ENCODE measurements around the gene ZDHHC13.
"Not testable (repeated sequence)": the region's sequence is repeated elsewhere in the genome, so short reads cannot be mapped to it uniquely, and the experiment has no call there.

ZDHHC13 gene

DNA sequence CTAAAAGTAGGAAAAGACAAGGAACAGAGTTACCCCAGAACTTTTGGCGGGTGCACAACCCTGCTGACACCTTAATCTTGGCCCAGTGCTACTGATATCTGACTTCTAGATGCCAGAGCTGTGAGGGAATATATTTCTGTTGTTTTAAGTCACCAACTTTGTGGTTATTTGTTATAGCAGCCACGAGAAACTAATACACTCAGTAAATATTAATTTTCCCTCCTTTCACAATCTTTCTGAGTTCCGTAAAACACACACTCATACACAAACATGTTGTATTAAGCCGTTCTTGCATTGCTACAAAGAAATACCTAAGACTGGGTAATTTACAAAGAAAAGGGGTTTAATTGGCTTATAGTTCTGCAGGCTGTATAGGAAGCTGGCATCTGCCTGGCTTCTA is 16.1 kb upstream of the ZDHHC13 start:
- DNase-seq (ENCODE audit: low read depth in 2 of 2): no peak

DNA sequence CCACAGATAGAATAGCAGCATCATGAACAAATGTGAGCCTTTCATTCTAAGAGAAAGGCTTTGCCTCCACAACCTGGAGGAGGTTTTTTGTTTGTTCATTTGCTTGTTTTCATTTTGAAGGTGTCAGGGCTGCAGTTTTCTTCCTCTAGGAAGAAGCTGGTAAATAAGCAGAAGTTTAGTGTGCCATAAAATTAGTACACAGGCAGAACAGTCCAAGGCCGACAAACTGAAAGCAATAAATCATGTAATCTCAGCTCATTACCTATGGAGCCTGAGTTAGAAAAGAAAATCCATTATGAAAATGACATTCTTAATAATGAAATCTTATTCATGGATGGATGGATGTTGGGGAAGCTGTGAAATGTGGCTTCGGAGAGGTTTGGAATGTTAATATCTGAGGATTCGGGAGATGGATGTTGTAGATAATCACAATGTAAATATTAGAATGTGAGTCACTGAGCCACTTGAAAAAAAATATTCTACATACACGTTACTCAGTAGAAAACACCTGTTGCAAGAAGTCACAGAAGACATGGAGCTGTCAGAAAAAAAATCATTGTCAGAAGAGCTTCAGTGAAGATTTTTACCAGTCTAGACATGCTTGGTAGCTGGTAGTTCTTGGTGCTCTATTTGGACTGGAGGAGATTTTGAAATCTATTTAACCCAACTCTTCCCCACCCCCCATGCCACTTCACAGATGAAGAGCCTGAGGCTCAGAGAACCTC is 15.0 kb upstream of the ZDHHC13 start:
- DNase-seq (ENCODE audit: low read depth in 2 of 2): no peak

DNA sequence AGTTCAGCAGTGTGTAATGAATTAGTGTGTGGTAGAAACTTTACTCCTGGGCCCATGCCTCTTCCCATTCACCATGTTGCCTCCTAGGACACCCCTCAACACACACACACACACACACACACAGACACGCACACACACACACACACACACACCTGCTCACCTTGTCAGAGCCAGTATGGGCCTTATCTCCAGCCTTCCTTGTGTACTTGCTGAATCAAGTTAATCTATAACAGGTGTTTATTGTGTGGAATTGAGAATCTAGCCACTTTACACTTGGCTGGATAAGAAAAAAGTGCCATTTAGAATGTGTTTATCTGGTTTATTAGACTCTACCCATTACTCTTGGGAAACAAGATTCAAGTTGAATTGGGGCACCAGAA is 14.5 kb upstream of the ZDHHC13 start:
- DNase-seq (ENCODE audit: low read depth in 2 of 2): no peak

DNA sequence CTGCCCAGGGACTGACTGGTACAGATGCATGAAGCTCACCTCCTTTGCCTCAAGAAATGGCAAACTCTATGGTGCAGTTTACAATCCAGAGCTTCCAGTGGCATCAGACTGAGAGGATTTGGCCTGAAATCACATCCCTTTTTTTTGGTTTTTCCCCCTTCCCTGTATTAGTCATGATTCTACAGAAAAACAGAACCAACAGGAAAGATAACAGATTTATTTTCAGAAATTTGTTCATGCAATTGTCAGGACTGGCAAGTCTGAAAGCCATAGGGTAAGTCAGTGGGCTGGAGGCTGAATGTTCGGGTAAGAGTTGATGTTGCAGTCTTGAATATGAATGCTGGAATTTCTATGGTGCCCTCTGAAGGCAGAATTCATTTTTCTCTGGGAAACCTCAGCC is 12.0 kb upstream of the ZDHHC13 start:
- no peak for DNase-seq (ENCODE audit: low read depth in 2 of 2)

DNA sequence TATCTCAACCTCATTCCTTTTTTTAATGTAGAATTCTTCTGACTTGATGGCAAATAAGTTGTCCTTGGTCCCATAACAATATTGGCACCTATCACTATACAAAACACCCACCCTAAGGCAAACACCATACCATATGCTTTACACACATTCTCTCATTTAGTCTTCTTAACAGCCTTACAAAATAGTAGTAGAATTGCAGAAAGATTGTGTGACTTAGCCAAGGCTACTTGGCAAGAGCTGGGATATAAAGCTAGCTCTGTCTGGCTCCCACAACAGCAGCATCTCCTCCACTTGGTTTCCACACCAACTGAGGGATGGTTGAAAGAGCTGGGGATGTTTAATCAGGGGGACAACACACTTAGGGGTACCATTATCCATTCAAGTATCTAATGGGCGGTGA is 9.8 kb upstream of the ZDHHC13 start:
- DNase-seq (ENCODE audit: low read depth in 2 of 2): no peak

DNA sequence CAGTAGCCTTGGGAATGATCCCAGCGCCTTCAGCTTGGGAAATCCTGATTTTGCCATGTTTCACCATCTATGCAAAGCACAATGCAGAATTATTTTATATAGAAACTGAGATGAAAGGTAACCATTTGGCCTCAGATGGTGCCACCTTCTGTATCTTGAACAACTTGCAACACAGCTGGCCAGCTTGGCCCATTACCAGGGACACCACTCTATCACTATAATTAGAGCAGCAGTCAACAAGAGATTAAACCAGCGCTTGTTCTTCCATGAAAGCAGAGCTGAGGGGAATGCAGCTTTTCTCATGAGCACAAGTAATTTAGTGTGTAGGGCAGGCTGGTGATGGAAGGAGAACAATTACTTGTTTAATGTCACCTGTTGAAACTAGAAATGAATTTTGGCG is 6.7 kb upstream of the ZDHHC13 start:
- DNase-seq (ENCODE audit: low read depth in 2 of 2): no peak

DNA sequence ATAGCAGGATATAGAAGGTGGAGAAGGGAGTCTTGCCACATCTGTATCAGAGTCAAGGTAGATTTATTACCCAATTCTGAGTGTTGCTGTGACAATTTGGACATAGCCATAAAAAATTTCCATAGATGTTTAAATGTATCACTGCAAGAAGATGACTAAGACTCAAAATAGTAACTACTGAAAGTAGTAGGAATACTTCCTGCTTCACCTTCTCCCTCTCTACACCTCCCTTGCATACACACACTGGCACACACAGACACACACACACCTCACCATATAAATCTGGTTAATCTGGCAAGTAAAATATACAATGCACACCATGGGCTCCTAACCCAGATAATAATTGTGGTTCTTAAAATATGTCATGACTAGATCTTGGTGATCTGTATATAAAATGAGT is 5.2 kb upstream of the ZDHHC13 start:
- no peak for DNase-seq (ENCODE audit: low read depth in 2 of 2)

DNA sequence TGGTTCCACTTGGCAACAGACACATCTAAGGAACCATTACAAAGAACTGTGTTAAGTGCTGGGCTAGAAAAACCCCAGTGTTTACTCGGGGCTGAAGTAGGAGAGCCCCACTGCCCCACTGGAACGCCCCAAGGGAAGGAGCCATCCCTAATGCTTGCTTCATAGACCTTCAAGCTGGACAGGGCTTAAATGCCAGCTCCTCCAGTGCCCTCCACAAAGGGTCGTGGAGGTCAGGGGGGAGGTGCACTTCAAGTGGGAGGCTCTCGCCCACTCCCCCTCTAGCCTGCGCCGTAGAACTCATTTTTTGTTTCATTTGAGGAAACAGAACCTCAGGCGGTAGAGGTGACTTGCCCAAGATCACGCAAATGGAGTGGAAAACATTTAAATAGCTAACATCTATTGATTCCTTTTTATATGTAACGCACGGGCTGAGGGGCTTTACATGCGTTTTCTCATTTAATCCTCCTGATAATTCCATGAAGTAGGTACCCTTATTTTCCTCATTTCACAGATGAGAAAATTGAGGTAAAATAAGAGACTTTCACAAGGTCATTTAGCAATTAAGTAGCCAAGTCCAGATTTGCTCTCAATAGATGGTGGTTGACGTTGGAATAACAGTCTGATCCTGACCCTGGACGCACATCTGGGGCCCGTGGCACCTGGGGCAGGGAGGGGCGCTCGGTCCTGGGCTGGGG is 545 bp upstream of the ZDHHC13 start:
- DNase-seq (ENCODE audit: low read depth in 2 of 2): no peak

DNA sequence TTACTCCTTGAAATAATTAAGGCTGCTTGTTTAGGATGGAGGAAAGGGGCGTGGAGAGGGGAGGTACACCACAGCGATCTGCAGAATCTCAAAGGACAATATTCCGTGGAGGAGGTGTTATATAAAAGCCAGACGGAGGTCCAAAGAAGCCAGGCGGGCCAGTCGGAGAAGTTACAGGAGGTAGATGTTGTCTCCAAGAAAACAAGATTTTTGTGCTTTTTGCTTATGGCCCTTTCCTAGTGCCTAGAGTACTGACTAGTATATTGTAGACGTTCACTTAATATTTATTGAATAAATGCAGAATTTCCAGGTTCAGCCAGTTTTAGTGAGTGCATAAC is 761 bp downstream of the ZDHHC13 start:
- DNase-seq (ENCODE audit: low read depth in 2 of 2): no peak

DNA sequence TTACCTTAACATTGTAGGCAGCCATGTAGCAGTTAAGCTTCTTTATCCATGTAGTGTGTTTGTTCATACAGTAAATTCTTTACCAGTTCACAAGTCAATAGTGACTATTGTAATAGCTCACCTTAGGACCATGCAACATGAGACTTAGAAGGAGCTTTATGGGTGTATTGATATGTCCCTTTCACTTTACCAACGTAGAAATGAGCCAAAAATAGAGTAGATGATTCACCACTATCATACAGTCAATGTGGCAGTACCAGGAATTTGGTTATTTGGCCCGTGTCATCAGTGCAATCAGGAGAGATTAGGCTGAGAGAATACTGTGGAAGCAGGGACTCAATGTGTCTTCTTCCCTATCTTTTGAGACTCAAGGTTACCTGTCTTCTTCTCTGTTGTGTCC is 4.7 kb downstream of the ZDHHC13 start:
- DNase-seq (ENCODE audit: low read depth in 2 of 2): no peak

DNA sequence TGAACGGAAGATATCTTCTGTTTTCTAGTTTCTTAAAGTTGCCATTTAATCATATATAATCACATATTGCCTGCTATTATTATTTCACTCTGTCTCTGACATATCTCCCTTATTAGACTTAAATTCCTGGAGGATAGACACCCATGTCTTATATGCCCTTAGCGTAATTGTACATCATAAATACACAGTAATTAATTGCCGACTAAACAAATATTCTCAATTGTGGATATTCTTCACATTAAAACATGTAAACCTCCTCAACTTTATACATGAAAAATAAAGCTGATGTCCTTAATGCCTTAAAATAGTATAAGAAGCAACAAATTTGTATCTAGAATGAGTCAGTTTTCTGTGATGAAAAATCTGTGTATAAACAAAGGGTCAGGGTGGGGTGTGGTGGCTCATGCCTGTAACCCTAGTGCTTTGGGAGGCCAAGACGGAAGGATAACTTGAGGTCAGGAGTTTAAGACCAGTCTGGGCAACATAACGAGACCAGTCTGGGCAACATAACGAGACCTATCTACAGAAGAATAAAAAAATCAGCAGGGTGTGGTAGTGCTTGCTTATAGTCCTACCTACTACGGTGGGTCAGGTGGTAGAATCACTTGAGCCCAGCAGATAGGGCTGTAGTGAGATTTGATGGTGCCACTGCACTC is 6.1 kb downstream of the ZDHHC13 start:
- DNase-seq (ENCODE audit: low read depth in 2 of 2): no peak

DNA sequence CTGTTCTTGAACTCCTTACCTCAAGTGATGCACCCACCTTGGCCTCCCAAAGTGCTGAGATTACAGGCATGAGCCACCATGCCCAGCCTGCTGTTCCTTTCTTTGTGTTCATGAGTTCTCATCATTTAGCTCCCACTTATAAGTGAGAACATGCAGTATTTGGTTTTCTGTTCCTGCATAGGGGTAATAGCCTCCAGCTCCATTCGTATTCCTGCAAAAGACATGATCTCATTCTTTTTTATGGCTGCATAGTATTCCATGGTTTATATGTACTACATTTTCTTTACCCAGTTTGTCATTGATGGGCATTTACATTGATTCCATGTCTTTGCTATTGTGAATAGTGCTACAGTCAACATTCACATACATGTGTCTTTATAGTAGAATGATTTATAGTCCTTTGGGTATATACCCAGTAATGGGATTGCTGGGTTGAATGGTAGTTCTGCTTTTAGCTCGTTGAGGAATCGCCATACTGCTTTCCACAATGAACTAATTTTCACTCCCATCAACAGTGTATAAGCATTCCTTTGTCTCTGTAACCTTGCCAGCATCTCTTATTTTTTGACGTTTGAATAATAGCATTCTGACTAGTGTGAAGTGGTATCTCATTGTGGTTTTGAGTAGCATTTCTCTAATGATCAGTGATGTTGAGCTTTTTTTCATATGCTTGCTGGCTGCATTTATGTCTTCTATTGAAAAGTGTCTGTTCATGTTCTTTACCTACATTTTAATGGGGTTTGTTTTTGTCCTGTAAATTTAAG is 9.8 kb downstream of the ZDHHC13 start:
- not testable (repeated sequence) for DNase-seq (ENCODE audit: low read depth in 2 of 2)

DNA sequence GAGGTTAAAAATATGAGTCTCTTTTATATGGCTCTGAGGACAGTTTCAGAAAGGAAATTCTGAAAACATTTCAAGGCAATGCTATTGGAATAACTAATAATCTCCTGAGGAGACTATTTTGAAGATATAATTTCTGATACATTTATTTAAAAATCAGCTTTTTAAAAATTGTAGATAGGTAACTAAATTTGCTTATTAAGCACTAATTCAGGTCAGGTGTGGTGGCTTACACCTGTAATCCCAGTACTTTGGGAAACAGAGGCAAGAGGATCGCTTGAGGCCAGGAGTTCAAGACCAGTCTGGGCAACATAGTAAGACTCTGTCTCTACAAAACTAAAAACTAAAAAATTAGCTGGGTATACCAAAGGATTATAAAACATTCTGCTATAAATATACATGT is 17.0 kb downstream of the ZDHHC13 start:
- no peak for DNase-seq (ENCODE audit: low read depth in 2 of 2)

DNA sequence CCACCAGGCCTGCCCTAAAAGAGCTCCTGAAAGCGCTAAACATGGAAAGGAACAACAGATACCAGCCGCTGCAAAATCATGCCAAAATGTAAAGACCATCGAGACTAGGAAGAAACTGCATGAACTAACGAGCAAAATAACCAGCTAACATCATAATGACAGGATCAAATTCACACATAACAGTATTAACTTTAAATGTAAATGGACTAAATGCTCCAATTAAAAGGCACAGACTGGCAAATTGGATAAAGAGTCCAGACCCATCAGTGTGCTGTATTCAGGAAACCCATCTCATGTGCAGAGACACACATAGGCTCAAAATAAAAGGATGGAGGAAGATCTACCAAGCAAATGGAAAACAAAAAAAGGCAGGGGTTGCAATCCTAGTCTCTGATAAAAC is 19.9 kb downstream of the ZDHHC13 start:
- DNase-seq (ENCODE audit: low read depth in 2 of 2): not testable (repeated sequence)

DNA sequence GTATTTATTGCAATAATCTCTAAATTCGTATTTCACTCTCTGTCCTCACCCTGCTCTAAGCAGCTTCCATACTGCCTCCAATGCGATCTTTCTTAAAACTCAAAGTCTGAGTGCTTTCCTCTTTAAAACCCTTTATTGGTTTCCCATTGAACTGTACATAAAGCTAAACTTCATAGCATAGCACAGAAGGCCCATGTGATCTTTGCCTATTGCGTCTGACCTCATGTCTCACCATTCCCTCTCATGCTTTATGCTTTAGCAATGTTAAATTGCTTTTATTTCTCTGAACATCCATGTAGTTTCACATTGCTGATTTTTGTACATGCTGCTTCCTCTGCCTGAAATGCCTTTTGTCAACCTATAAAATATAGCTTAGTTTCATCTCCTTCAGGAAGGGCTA is 28.4 kb downstream of the ZDHHC13 start:
- no peak for DNase-seq (ENCODE audit: low read depth in 2 of 2)

DNA sequence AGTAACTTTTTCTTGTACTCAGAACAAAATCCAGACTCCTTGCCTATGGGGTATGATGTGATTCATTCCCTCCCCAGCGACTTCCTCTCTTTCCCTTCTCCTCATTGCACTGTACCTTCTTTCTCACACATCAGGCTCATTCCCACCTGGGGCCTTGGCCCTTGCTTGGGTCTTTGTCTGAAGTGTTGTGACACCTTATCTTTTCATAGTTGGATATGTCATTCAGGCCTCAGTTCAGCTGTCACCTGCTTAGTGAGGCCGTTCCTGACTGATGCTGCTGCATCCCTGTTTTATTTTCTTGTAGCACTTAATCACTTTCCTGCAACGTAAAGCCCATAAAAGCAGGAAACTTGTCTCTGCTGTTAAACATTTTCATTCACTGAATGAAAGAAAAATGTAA is 39.9 kb downstream of the ZDHHC13 start:
- no peak for DNase-seq (ENCODE audit: low read depth in 2 of 2)

DNA sequence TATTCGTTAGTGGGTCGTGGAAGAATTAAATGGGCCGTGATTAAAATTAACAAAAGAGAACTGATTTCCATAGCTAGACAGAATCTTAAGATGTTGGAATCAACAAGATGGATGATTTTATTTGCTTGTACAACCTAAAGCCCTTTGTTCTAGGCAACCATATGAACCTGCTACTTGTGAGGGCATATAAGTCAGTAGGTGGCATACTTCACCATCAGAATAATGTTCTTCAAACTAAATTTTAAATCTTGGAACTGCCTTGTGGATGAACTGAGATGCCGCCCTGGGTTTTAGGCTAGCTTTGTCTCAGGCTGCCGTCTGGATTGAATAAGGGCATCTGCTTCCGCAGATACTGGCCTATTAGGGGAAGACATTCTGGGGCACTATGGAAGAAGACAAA is 43.9 kb downstream of the ZDHHC13 start:
- no peak for DNase-seq (ENCODE audit: low read depth in 2 of 2)

DNA sequence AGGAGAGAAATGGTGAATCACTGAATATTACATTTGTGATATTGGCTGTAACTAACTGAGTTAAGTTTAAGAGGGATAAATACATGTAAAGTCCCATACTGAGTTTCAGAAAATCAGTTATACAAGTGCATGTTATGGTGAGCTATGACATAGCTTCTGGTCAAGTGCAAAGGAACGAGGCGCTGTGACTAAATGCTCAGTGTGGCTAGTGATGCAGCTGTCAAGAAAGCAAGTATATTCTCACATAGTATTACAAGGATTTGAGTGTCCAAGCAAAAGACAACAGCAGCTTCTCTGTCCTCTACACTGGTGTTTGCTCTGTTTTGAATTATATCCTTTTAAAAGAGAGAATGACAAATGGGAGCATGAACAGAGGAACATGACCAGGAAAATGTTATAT is 44.7 kb downstream of the ZDHHC13 start:
- no peak for DNase-seq (ENCODE audit: low read depth in 2 of 2)

DNA sequence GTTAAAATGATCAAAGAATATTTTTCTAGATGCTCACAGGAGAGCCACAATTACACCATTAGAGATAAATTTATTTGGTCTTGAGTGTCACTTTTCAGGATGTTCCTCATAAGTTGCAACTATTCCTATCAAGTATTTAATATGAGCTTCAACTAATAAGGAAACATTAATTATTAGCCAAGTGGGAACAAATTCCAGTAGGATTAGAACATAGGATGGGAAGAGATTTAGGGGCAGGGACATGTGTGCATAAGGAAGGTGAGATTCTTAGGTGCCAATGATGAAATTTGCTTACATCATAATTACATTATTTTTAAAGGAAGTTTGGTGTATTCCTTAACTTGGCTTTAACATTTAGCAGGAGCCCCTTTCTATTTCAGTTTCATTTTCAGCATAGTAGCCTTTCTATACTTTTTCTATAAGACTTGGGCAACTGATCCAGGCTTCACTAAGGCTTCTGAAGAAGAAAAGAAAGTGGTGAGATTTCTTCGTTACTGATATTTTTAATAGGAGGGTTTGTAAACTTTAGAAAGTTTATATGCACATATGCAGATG is 46.1 kb downstream of the ZDHHC13 start:
- DNase-seq (ENCODE audit: low read depth in 2 of 2): no peak

DNA sequence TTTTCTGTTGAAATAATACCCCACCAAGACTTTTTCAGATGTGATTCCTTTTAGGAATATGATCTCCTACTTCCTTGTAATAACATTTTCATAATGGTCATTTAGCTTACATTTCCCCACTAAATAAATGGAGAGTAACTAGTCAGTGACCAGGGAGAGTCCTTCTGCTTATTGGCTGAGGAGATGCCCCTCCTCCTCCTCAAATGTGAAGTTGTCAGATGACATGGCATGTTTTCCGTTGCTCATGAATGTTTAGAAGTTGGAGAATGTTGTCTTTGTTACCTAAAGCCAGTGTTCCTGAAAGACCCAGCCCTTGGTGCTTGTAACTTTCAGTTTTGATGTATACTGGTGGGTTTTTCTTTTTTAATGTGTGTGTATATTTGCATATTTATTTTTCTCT is 46.6 kb downstream of the ZDHHC13 start:
- no peak for DNase-seq (ENCODE audit: low read depth in 2 of 2)

DNA sequence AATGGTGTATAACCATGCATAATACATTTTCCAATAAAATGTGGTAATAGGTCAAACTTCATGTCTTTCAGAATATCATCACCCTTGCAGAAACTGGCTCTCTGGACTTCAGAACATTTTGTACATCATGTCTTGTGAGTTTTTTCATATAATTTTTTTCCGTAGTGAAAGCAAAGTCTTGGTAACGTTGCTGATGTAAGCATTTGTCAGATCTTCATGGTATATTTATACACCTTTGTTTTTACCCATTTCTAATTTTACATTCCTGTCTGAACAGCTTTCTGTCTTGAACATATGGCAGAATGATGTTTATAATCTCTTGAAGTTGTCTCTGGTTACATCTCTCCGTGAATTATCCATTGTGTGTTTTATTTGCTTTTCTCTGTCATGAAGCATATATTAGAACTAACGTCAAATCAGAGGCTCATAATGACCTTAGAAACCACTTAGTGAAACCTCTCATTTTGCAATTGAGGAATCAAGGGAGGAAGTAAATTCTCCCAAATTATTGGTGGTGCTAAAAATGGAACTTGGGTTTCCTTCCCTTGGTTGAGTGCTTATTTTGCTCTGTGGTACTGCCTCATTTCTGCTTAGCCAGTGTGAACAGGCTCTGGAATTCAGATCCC is 47.4 kb downstream of the ZDHHC13 start:
- no peak for DNase-seq (ENCODE audit: low read depth in 2 of 2)

DNA sequence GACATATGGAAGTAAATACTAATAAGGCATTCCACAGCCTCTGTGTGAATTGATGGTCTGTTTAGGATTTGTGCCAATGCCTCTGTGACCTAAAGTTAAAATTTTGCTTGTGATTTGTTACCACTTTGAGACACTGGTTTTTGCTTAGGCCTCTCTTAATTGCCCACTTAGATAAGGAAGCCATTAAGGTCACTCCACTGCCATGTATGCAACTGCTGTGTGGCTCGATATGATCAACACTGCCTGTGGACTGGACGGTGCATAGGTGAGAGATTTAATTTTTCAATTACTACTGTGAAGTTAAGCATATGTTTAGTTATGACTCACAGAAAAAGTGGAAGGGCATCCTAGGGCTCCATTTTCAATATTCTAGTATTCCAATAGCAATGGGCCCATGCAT is 47.9 kb downstream of the ZDHHC13 start:
- DNase-seq (ENCODE audit: low read depth in 2 of 2): no peak

Data from stimulated activated CD4-positive, alpha-beta T cell treated with anti-CD3 and anti-CD28 coated beads, Interleukin-12 subunit alpha, Interleukin-12 subunit beta, amount 100 ng/mL, for 24 hours (primary cell).